ENCODE measurements around the gene CYBC1.

GRCh38 chr17:82418001-82418986 is 32.3 kb downstream of the CYBC1 start, which contains the start of the genes HEXD and OGFOD3:
- TF ChIP-seq CTCF (IDR thresholded peaks at IDR 0.05) (peak in 1 of 12 donors; percentile 7), POLR2A (IDR thresholded peaks at IDR 0.05) (peak in 1 of 2 donors; percentile 66)

Measured in heart left ventricle (tissue), 13 donors.